Rectal smooth muscle tissue (tissue), 1 donor: Measurements from ENCODE around the gene KLHL8.
A peak's percentile ranks its signal among the peaks of the same experiment; 100 is the strongest.
"Not testable (repeated sequence)": the region's sequence is repeated elsewhere in the genome, so short reads cannot be mapped to it uniquely, and the experiment has no call there.

ENCODE experiments used
- H3K27ac ChIP-seq: one replicate; pipeline ENCODE4 v1.7.0; 2013; ENCODE audit warnings: low read depth, low read length, inconsistent platforms
- H3K27me3 ChIP-seq: one replicate; pipeline ENCODE4 v1.7.0; 2013; ENCODE audit warnings: low read length; ENCODE audit not compliant: control insufficient read depth, insufficient read depth
- H3K36me3 ChIP-seq: one replicate; pipeline ENCODE4 v1.7.0; 2013; ENCODE audit warnings: low read length; ENCODE audit not compliant: control insufficient read depth, insufficient read depth
- H3K4me1 ChIP-seq: one replicate; pipeline ENCODE4 v1.7.0; 2013; ENCODE audit warnings: low read length; ENCODE audit not compliant: control insufficient read depth, insufficient read depth
- H3K4me3 ChIP-seq: one replicate; pipeline ENCODE4 v1.7.0; 2013; ENCODE audit warnings: low read length
- H3K9ac ChIP-seq: one replicate; pipeline ENCODE4 v1.7.0; 2013; ENCODE audit warnings: low read length

Gene KLHL8

GRCh38 chr4:87224141-87224923, 3.9 kb upstream of the KLHL8 start:
- no peak overlapping the region for H3K27ac ChIP-seq
- H3K9ac ChIP-seq, result no peak overlapping the region
- H3K4me3 ChIP-seq, result no peak overlapping the region
- peaks cover 1% of the 10 kb centered on the region for H3K4me1 ChIP-seq
- H3K36me3 ChIP-seq, result no peaks in the 10 kb centered on the region
- H3K27me3 ChIP-seq, result no peaks in the 10 kb centered on the region

GRCh38 chr4:87219632-87220093, 755 bp downstream of the KLHL8 start:
- peaks cover 3% of the 10 kb centered on the region for H3K4me1 ChIP-seq
- peak overlapping the region; percentile 98 for H3K4me3 ChIP-seq
- H3K27ac ChIP-seq, result peak overlapping the region; percentile 92
- H3K27me3 ChIP-seq, result no peaks in the 10 kb centered on the region
- peak overlapping the region; percentile 93 for H3K9ac ChIP-seq
- H3K36me3 ChIP-seq, result no peaks in the 10 kb centered on the region

GRCh38 chr4:87217235-87217763, 3.1 kb downstream of the KLHL8 start:
- not testable (repeated sequence) for H3K4me1 ChIP-seq, H3K27me3 ChIP-seq, H3K4me3 ChIP-seq, H3K27ac ChIP-seq, H3K36me3 ChIP-seq, H3K9ac ChIP-seq

GRCh38 chr4:87216469-87216868, 3.9 kb downstream of the KLHL8 start:
- H3K27ac ChIP-seq, result no peak overlapping the region
- H3K27me3 ChIP-seq, result no peaks in the 10 kb centered on the region
- H3K4me1 ChIP-seq, result peaks cover 7% of the 10 kb centered on the region
- H3K36me3 ChIP-seq, result no peaks in the 10 kb centered on the region
- H3K4me3 ChIP-seq, result no peak overlapping the region
- H3K9ac ChIP-seq, result no peak overlapping the region

GRCh38 chr4:87213421-87214075, 6.9 kb downstream of the KLHL8 start:
- no peak overlapping the region for H3K4me3 ChIP-seq

GRCh38 chr4:87211249-87211952, 9.0 kb downstream of the KLHL8 start:
- no peak overlapping the region for H3K4me3 ChIP-seq
- H3K36me3 ChIP-seq, result no peaks in the 10 kb centered on the region
- no peak overlapping the region for H3K9ac ChIP-seq
- no peaks in the 10 kb centered on the region for H3K27me3 ChIP-seq
- no peak overlapping the region for H3K27ac ChIP-seq
- H3K4me1 ChIP-seq, result peaks cover 4% of the 10 kb centered on the region

More at GRCh38 chr4:87213421-87214075, 6.9 kb downstream of the KLHL8 start:
- H3K4me1 ChIP-seq, result peaks cover 4% of the 10 kb centered on the region
- no peak overlapping the region for H3K27ac ChIP-seq
- no peak overlapping the region for H3K9ac ChIP-seq
- no peaks in the 10 kb centered on the region for H3K27me3 ChIP-seq
- no peaks in the 10 kb centered on the region for H3K36me3 ChIP-seq

GRCh38 chr4:87209696-87210095, 10.7 kb downstream of the KLHL8 start:
- Histone ChIP-seq H3K4me1 (peaks cover 4% of the 10 kb centered on the region), H3K27ac (no peak overlapping the region), H3K27me3 (no peaks in the 10 kb centered on the region), H3K9ac (no peak overlapping the region), H3K4me3 (no peak overlapping the region), H3K36me3 (no peaks in the 10 kb centered on the region)

GRCh38 chr4:87209182-87209581, 11.2 kb downstream of the KLHL8 start:
- no peak overlapping the region for H3K9ac ChIP-seq
- peaks cover 4% of the 10 kb centered on the region for H3K4me1 ChIP-seq
- no peak overlapping the region for H3K4me3 ChIP-seq
- no peaks in the 10 kb centered on the region for H3K27me3 ChIP-seq
- H3K36me3 ChIP-seq, result no peaks in the 10 kb centered on the region
- H3K27ac ChIP-seq, result no peak overlapping the region

- H3K4me1 ChIP-seq, result no peaks in the 10 kb centered on the region
- H3K27ac ChIP-seq, result no peak overlapping the region
- H3K36me3 ChIP-seq, result no peaks in the 10 kb centered on the region
- no peak overlapping the region for H3K9ac ChIP-seq
- no peaks in the 10 kb centered on the region for H3K27me3 ChIP-seq
- no peak overlapping the region for H3K4me3 ChIP-seq
Measured at GRCh38 chr4:87204559-87204958, 15.9 kb downstream of the KLHL8 start.

- Histone ChIP-seq H3K27me3 (no peaks in the 10 kb centered on the region), H3K4me1 (no peaks in the 10 kb centered on the region), H3K4me3 (no peak overlapping the region), H3K9ac (no peak overlapping the region), H3K36me3 (no peaks in the 10 kb centered on the region), H3K27ac (no peak overlapping the region)
Measured at GRCh38 chr4:87196927-87197326, 23.5 kb downstream of the KLHL8 start.

- Histone ChIP-seq H3K27ac (no peak overlapping the region), H3K9ac (no peak overlapping the region), H3K4me3 (no peak overlapping the region), H3K36me3 (no peaks in the 10 kb centered on the region), H3K27me3 (no peaks in the 10 kb centered on the region), H3K4me1 (no peaks in the 10 kb centered on the region)
Measured at GRCh38 chr4:87196146-87196545, 24.3 kb downstream of the KLHL8 start.

- Histone ChIP-seq H3K36me3 (no peaks in the 10 kb centered on the region), H3K4me3 (no peak overlapping the region), H3K27ac (no peak overlapping the region), H3K4me1 (no peaks in the 10 kb centered on the region), H3K27me3 (no peaks in the 10 kb centered on the region), H3K9ac (no peak overlapping the region)
Measured at GRCh38 chr4:87193958-87194675, 26.3 kb downstream of the KLHL8 start.
